ENCODE data around the gene SORBS1.

SORBS1 gene

DNA sequence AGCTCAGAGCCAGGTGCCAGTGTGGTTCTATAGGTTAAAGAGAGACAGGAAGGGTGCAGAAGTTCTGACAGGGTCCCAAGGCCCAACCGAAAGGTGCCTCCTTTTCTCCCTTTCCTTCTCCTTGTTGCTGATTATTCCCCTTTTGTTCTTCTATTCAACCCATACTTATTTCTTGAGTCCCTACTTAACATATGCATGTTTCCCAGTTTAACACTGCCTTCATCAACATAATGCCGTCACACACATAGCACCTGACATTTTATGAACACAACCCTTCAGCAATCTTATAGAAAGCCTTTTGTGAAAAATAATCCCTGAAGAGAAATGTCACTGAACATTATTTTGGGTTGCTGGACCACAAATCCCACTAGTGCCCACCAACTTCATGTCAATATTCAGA, 39.1 kb downstream of the SORBS1 start:
- H3K9me3 ChIP-seq (ENCODE audit: control insufficient read depth, insufficient read depth, low read length), result no peaks in the 10 kb centered on the region
- no peak overlapping the region for H3K9ac ChIP-seq (ENCODE audit: low read depth, low read length)
- peaks cover 22% of the 10 kb centered on the region for H3K4me1 ChIP-seq (ENCODE audit: control insufficient read depth, insufficient read depth, low read length)
- H3K27me3 ChIP-seq (ENCODE audit: control insufficient read depth, insufficient read depth, low read length), result no peaks in the 10 kb centered on the region
- H3K4me3 ChIP-seq (ENCODE audit: low read depth, low read length), result no peak overlapping the region
- no peaks in the 10 kb centered on the region for H3K36me3 ChIP-seq (ENCODE audit: control insufficient read depth, insufficient read depth, low read length)

DNA sequence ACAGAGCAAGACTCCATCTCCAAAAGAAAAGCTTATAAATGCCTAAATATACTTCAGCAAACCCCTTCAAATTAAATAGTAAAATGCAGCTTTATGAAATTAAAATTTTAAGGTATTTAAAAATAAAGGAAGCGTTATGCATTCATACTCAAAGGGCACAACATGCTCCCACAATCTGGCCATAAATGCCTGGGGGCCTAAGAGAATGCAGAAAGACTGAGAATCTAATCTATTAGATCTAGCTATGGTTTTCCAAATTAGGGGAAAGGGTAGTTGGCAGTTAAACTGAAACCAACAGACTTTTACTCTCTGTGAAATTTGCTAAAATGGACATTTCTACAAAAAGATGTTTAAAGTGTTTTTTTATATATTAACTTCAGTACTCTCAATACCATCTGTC, 40.6 kb downstream of the SORBS1 start:
- Histone ChIP-seq H3K4me1 (ENCODE audit: control insufficient read depth, insufficient read depth, low read length) (peaks cover 22% of the 10 kb centered on the region), H3K36me3 (ENCODE audit: control insufficient read depth, insufficient read depth, low read length) (no peaks in the 10 kb centered on the region), H3K27me3 (ENCODE audit: control insufficient read depth, insufficient read depth, low read length) (no peaks in the 10 kb centered on the region), H3K9me3 (ENCODE audit: control insufficient read depth, insufficient read depth, low read length) (no peaks in the 10 kb centered on the region), H3K9ac (ENCODE audit: low read depth, low read length) (no peak overlapping the region), H3K4me3 (ENCODE audit: low read depth, low read length) (no peak overlapping the region)

DNA sequence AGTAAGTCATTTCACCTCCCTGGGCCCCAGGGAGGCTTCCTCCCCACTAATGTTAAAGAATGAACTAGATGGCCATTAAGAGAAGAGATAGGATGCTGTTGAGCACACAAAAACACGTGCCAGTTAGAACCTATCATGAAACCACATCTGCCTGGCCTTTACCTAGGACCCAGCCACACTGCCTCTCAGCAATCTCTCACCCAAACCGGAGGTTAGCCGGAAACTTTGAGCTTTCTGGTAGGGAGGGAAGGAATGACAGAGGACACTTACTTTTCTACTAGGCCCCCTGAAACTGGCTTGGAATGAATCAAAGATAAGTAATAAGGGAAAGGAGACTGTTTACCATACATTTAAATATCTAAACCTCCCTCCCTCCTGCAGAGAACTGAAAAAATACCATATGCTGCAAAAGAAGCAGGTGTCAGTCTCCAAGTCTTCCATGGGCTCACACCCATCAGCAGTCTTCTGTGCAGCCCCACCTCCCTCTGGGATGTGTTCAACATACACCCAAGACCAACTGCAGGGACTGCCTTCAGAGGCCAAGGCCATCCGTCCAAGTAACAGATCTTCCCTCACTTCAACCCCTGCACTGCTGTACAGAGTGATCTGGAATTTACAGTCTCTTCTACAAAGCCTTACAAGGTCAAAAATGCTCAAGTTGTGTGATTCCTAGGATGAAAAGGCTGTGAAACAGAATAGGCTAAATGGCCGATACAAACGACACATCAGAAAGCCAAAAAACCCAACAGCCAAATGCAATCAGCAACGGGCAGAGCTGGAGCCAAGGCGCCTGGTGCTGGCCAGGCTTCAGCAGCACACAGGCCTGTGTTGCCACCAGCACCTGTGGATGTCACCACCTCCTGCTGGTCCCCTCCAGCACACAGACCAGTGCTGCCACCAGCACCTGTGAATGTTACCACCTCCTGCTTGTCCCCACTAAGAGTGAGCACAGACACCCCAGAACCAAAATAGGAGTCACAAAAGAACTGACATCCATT, 42.4 kb downstream of the SORBS1 start:
- Histone ChIP-seq H3K27me3 (ENCODE audit: control insufficient read depth, insufficient read depth, low read length) (no peaks in the 10 kb centered on the region), H3K9ac (ENCODE audit: low read depth, low read length) (peak overlapping the region; percentile 27), H3K4me3 (ENCODE audit: low read depth, low read length) (no peak overlapping the region), H3K9me3 (ENCODE audit: control insufficient read depth, insufficient read depth, low read length) (no peaks in the 10 kb centered on the region), H3K36me3 (ENCODE audit: control insufficient read depth, insufficient read depth, low read length) (no peaks in the 10 kb centered on the region), H3K4me1 (ENCODE audit: control insufficient read depth, insufficient read depth, low read length) (peaks cover 22% of the 10 kb centered on the region)

DNA sequence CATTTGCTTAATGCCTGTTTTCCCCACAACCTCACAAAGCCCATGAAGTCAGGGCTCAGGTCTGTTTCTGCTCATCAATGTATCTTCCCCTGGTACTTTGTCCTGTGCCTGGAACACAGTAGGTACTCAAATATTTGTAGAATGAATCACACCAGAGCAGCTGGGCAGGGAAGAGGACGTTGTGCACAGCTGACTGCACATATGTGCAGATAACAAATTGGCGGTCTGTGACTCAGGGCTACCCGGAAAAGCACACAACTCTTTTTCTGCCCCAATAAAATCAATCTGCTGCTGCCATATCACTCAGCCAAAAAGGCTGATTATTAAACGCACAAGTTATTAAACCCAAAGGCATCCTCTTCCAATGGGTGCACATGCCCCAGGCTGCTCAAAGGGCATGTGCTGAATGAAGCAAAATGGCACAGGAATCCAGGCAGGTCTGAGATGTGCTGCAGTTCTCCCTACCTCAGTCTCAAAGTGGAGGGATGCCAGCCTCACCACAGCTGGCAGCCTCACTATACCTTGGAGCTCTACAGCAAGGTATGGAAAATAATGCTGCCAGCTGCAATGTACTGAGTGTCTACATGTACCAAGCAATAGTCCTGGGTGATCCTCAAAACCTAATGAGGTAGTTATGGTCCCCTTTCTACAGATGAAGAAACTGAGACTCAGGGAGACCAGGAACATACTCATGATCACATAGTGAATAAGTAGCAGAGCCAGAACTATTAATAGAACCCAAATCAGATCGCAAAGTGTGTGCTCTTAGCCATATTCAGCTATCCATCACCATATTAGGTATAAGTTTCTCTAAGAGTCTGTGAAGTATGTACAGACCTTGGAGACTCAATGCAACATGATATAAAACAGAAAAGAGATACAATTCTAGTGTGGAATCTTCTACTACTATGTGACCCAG, 43.4 kb downstream of the SORBS1 start:
- Histone ChIP-seq H3K36me3 (ENCODE audit: control insufficient read depth, insufficient read depth, low read length) (no peaks in the 10 kb centered on the region), H3K9me3 (ENCODE audit: control insufficient read depth, insufficient read depth, low read length) (no peaks in the 10 kb centered on the region), H3K4me3 (ENCODE audit: low read depth, low read length) (no peak overlapping the region), H3K4me1 (ENCODE audit: control insufficient read depth, insufficient read depth, low read length) (peaks cover 27% of the 10 kb centered on the region), H3K9ac (ENCODE audit: low read depth, low read length) (no peak overlapping the region), H3K27me3 (ENCODE audit: control insufficient read depth, insufficient read depth, low read length) (no peaks in the 10 kb centered on the region)

DNA sequence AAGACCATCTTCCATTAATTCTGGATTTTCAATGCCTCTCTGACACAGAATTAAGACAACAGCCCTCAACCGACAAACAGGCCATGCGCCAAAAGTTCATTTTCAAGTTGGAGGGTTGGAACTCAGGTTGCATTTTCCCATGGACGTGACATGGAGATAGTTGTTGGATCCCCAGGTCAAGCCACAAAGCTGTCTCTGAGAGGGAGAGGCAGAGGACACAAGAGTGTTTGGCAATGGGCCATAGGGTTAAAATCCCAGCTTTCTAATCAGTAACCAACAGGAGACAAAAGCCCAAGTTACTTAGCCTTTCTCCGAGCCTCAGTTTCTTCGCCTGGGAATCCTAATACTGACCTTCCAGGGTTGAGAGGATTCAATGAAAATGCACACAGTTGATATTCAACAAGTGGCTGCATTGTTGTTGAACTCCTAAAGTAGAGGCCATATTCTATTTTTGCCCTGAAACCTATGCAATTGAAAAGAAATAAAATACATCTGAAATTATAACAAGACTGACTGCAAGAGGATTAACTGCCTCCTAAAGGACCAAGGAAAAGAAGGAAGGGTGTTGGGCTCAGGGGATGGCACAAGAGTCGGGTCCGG, 44.3 kb downstream of the SORBS1 start:
- no peaks in the 10 kb centered on the region for H3K27me3 ChIP-seq (ENCODE audit: control insufficient read depth, insufficient read depth, low read length)
- H3K36me3 ChIP-seq (ENCODE audit: control insufficient read depth, insufficient read depth, low read length), result no peaks in the 10 kb centered on the region
- H3K9ac ChIP-seq (ENCODE audit: low read depth, low read length), result no peak overlapping the region
- H3K9me3 ChIP-seq (ENCODE audit: control insufficient read depth, insufficient read depth, low read length), result no peaks in the 10 kb centered on the region
- no peak overlapping the region for H3K4me3 ChIP-seq (ENCODE audit: low read depth, low read length)
- H3K4me1 ChIP-seq (ENCODE audit: control insufficient read depth, insufficient read depth, low read length), result peaks cover 22% of the 10 kb centered on the region

DNA sequence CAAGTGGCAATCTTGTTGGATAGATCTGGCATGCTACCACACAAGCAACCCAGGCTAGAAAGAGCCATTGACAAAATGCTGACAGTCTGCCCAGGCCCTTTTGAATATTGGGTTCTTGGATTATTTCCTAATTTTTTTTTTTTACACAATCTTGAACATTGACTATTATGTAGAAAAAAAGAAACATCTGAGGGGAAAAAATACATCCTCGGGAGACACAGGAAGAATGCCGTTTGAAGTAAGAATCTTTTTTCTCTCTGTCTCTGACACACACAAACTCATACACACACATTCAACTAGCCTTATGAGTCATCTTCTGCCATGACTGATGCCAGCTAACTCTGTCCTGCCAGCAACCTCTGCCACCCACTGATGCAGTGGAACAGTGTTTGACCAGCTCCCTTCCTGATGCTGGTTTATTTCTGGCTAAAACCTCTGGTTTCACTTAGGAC, 47.2 kb downstream of the SORBS1 start:
- Histone ChIP-seq H3K36me3 (ENCODE audit: control insufficient read depth, insufficient read depth, low read length) (no peaks in the 10 kb centered on the region), H3K4me1 (ENCODE audit: control insufficient read depth, insufficient read depth, low read length) (peaks cover 28% of the 10 kb centered on the region), H3K27me3 (ENCODE audit: control insufficient read depth, insufficient read depth, low read length) (no peaks in the 10 kb centered on the region), H3K9me3 (ENCODE audit: control insufficient read depth, insufficient read depth, low read length) (no peaks in the 10 kb centered on the region), H3K9ac (ENCODE audit: low read depth, low read length) (no peak overlapping the region), H3K4me3 (ENCODE audit: low read depth, low read length) (no peak overlapping the region)

DNA sequence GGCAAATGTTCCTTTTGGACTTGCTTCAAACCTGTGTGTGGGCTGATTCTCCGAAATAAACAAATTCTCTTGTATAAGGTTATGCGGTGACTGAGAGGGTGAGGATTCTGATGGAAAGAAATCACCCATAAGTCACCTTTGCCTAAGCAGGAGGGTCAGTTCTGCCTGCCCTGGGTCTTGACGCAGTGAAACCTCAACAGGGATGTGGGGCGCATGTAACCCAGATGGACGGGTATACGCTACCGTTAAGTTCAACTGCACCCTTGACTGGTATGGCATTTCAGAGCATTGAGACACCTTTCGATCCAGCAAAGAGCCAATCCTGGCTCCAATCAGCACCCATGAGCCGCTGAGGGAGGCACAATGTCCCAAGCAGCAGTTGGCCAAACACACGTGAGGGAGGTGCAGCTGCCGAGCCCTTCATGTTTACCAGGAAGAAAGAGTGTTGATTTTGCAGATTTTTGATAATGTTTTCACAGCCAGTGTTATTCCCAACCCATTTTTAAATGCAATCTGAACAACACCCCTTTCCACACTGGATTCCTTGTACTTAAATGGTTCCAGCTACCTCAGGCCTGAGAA, 48.1 kb downstream of the SORBS1 start:
- peak overlapping the region; percentile 8 for H3K9ac ChIP-seq (ENCODE audit: low read depth, low read length)
- H3K9me3 ChIP-seq (ENCODE audit: control insufficient read depth, insufficient read depth, low read length), result no peaks in the 10 kb centered on the region
- H3K27me3 ChIP-seq (ENCODE audit: control insufficient read depth, insufficient read depth, low read length), result no peaks in the 10 kb centered on the region
- H3K4me3 ChIP-seq (ENCODE audit: low read depth, low read length), result no peak overlapping the region
- peaks cover 24% of the 10 kb centered on the region for H3K4me1 ChIP-seq (ENCODE audit: control insufficient read depth, insufficient read depth, low read length)
- no peaks in the 10 kb centered on the region for H3K36me3 ChIP-seq (ENCODE audit: control insufficient read depth, insufficient read depth, low read length)

DNA sequence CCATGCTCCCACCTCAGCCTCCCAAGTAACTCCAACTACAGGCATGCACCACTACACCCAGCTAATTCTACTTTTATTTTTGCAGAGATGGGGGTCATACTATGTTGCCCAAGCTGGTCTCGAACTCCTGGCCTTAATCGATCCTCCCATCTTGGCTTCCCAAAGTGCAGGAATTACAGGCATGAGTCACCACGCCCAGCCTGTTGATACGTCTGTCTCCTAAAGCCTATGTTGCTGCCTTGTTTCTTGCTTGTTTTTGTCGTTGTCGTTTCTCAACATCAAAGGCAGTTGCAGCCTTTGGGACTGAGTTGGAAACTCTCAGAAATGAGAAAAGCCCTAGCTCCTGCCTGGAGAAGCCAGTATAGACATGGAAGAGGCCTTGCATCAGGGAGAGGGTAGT, 49.9 kb downstream of the SORBS1 start:
- Histone ChIP-seq H3K4me3 (ENCODE audit: low read depth, low read length) (no peak overlapping the region), H3K4me1 (ENCODE audit: control insufficient read depth, insufficient read depth, low read length) (peaks cover 23% of the 10 kb centered on the region), H3K9me3 (ENCODE audit: control insufficient read depth, insufficient read depth, low read length) (no peaks in the 10 kb centered on the region), H3K27me3 (ENCODE audit: control insufficient read depth, insufficient read depth, low read length) (no peaks in the 10 kb centered on the region), H3K9ac (ENCODE audit: low read depth, low read length) (no peak overlapping the region), H3K36me3 (ENCODE audit: control insufficient read depth, insufficient read depth, low read length) (no peaks in the 10 kb centered on the region)

DNA sequence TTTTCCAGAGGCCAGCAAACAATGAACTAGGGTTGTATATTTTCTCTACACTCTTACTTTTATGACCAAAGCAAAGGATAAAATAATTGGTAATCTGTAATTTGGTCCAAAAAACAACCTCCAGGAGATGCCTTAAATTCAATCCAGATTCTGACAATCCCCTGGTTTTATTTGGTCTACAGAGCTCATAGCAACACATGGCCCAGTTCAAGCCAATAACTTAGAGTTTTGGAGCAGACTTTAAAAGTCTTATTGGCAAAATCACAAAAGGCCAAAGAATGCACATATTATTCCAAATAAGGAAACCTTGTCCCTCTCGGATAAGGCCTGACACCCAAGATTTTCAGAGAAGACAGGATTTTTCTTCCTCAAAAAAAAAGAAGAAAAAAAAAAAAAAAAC, 51.9 kb downstream of the SORBS1 start:
- H3K9ac ChIP-seq (ENCODE audit: low read depth, low read length), result no peak overlapping the region
- no peaks in the 10 kb centered on the region for H3K27me3 ChIP-seq (ENCODE audit: control insufficient read depth, insufficient read depth, low read length)
- H3K4me1 ChIP-seq (ENCODE audit: control insufficient read depth, insufficient read depth, low read length), result peaks cover 29% of the 10 kb centered on the region
- no peak overlapping the region for H3K4me3 ChIP-seq (ENCODE audit: low read depth, low read length)
- no peaks in the 10 kb centered on the region for H3K9me3 ChIP-seq (ENCODE audit: control insufficient read depth, insufficient read depth, low read length)
- no peaks in the 10 kb centered on the region for H3K36me3 ChIP-seq (ENCODE audit: control insufficient read depth, insufficient read depth, low read length)

DNA sequence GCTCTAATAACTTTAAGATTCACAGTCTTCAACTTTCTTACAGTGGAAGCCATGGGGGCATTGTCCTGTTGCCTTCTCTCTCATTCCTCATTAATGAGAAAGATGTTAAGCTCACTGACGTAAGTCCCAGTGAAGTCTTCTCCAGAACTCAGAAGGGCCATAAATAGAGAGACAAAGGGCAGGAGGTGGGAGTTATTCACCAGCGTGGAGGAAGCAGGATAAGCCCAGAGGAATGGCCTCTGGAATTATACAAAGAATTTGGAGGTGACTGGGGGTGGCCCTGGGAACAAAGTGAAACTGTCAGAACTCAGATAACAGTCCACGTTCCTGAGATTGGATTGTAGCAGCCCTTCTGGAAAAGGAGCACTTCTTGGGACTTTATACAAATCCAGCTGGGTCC, 52.4 kb downstream of the SORBS1 start:
- H3K27me3 ChIP-seq (ENCODE audit: control insufficient read depth, insufficient read depth, low read length), result no peaks in the 10 kb centered on the region

DNA sequence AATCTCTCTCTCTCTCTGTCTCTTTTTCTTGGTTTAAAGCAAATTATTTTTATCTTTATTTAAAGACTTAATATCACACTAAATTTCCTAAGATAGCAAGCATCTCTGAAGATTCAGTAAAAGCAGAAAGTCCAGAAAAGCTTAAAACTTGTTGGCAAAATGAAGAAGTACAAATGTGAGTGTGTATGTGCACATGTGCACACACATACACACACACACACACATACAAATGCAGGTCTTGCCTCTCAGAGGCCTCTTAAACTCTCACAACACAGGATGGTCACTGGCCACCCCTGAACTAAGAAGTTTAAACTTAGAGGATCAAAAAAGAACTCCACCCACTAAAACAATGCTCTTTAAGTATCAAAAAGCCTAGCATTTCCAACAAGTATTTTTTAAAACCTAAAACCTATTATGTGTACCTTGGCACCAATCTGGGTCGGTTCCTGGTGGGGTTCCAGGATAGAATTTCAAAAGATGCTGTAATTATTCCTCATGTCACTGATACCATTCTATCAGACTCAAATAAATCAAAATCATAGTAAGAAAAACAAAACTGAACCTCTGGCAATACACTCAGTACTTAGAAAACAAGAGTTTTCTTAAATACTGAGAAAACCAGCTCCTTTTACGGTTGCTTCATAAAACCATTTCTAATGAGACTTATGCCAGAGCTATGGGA, 55.0 kb downstream of the SORBS1 start:
- Histone ChIP-seq H3K4me3 (ENCODE audit: low read depth, low read length) (no peak overlapping the region), H3K36me3 (ENCODE audit: control insufficient read depth, insufficient read depth, low read length) (no peaks in the 10 kb centered on the region), H3K4me1 (ENCODE audit: control insufficient read depth, insufficient read depth, low read length) (peaks cover 24% of the 10 kb centered on the region), H3K9me3 (ENCODE audit: control insufficient read depth, insufficient read depth, low read length) (no peaks in the 10 kb centered on the region), H3K9ac (ENCODE audit: low read depth, low read length) (no peak overlapping the region), H3K27me3 (ENCODE audit: control insufficient read depth, insufficient read depth, low read length) (no peaks in the 10 kb centered on the region)

More for the DNA sequence above, 52.4 kb downstream of the SORBS1 start:
- Histone ChIP-seq H3K36me3 (ENCODE audit: control insufficient read depth, insufficient read depth, low read length) (no peaks in the 10 kb centered on the region), H3K4me3 (ENCODE audit: low read depth, low read length) (no peak overlapping the region), H3K9me3 (ENCODE audit: control insufficient read depth, insufficient read depth, low read length) (no peaks in the 10 kb centered on the region), H3K9ac (ENCODE audit: low read depth, low read length) (no peak overlapping the region), H3K4me1 (ENCODE audit: control insufficient read depth, insufficient read depth, low read length) (peaks cover 29% of the 10 kb centered on the region)

All from iPS-15b (cell line).